ENCODE measurements around the gene ASB17. TPM values are rescaled to one million over a fixed set of nuclear protein-coding genes. Genes with fewer than 3 reads are reported as not detected.

The ASB17 gene
- total RNA-seq, 1 donor from 2014 or later: not detected

GRCh38 chr1:75870951-75871350 lies 61.3 kb downstream of the ASB17 start:
- intact Hi-C loops (cut with DNase I): no loop called here
- DNase-seq (ENCODE audit: missing footprints): no peak

More at GRCh38 chr1:75870951-75871350, 61.3 kb downstream of the ASB17 start:
- ATAC-seq: no peak

Other genes starting within 250 kb of the ASB17 start
- gene ACADM, start 207.7 kb downstream of the ASB17 start, total RNA-seq: 378 TPM
- gene RABGGTB, start 146.1 kb downstream of the ASB17 start, total RNA-seq: 55.6 TPM
- gene MSH4, start 135.5 kb downstream of the ASB17 start, total RNA-seq: 0.35 TPM
- gene ST6GALNAC3, start 142.3 kb upstream of the ASB17 start, total RNA-seq: 3.9 TPM

Measured in Right ventricle myocardium inferior (tissue), 1 donor.